Activated gamma-delta T cell treated with anti-CD3 and anti-CD28 coated beads, Interleukin-2, amount 50 U/mL, for 16 hours (primary cell): ENCODE results near the gene AMOT.

ENCODE experiments used
- DNase-seq: peaks from one replicate; pipeline ENCODE4 v3.0.0-alpha.2; 2020; ENCODE audit warnings: low read depth

Gene AMOT

GRCh38 chrX:112800971-112801775, 39.5 kb downstream of the AMOT start:
- DNase-seq: no peak

GRCh38 chrX:112799425-112799824, 41.2 kb downstream of the AMOT start:
- no peak for DNase-seq

GRCh38 chrX:112798736-112799135, 41.9 kb downstream of the AMOT start:
- no peak for DNase-seq

GRCh38 chrX:112789931-112790330, 50.7 kb downstream of the AMOT start:
- no peak for DNase-seq

- no peak for DNase-seq
Measured at GRCh38 chrX:112786076-112786475, 54.6 kb downstream of the AMOT start.

- DNase-seq: no peak
Measured at GRCh38 chrX:112785344-112785743, 55.3 kb downstream of the AMOT start.

GRCh38 chrX:112784692-112785091, 55.9 kb downstream of the AMOT start:
- DNase-seq: no peak

GRCh38 chrX:112779139-112779538, 61.5 kb downstream of the AMOT start:
- no peak for DNase-seq

- DNase-seq: no peak
Measured at GRCh38 chrX:112774651-112775293, 65.9 kb downstream of the AMOT start.

GRCh38 chrX:112774142-112774541, 66.5 kb downstream of the AMOT start:
- DNase-seq: no peak

GRCh38 chrX:112769034-112769433, 71.6 kb downstream of the AMOT start:
- no peak for DNase-seq

GRCh38 chrX:112768563-112768962, 72.1 kb downstream of the AMOT start:
- DNase-seq: no peak

- DNase-seq: no peak
Measured at GRCh38 chrX:112766774-112767173, 73.9 kb downstream of the AMOT start.

GRCh38 chrX:112761242-112762207, 79.1 kb downstream of the AMOT start:
- no peak for DNase-seq

GRCh38 chrX:112760697-112761096, 79.9 kb downstream of the AMOT start:
- DNase-seq: no peak

- no peak for DNase-seq
Measured at GRCh38 chrX:112759966-112760365, 80.7 kb downstream of the AMOT start.

GRCh38 chrX:112759512-112759911, 81.1 kb downstream of the AMOT start:
- DNase-seq: no peak

- no peak for DNase-seq
Measured at GRCh38 chrX:112757946-112758345, 82.7 kb downstream of the AMOT start.

GRCh38 chrX:112753116-112753515, 87.5 kb downstream of the AMOT start:
- no peak for DNase-seq

- DNase-seq: no peak
Measured at GRCh38 chrX:112751076-112751475, 89.6 kb downstream of the AMOT start.

- no peak for DNase-seq
Measured at GRCh38 chrX:112746812-112747595, 93.6 kb downstream of the AMOT start.
